AG20443 (cell line): ENCODE results near the gene CFAP410.
"Not testable (repeated sequence)": the region's sequence is repeated elsewhere in the genome, so short reads cannot be mapped to it uniquely, and the experiment has no call there.

Experiments used
- DNase-seq: peaks from one replicate; pipeline ENCODE4 v3.0.0; 2012; ENCODE audit warnings: low spot score, mixed read lengths

The CFAP410 gene

DNA sequence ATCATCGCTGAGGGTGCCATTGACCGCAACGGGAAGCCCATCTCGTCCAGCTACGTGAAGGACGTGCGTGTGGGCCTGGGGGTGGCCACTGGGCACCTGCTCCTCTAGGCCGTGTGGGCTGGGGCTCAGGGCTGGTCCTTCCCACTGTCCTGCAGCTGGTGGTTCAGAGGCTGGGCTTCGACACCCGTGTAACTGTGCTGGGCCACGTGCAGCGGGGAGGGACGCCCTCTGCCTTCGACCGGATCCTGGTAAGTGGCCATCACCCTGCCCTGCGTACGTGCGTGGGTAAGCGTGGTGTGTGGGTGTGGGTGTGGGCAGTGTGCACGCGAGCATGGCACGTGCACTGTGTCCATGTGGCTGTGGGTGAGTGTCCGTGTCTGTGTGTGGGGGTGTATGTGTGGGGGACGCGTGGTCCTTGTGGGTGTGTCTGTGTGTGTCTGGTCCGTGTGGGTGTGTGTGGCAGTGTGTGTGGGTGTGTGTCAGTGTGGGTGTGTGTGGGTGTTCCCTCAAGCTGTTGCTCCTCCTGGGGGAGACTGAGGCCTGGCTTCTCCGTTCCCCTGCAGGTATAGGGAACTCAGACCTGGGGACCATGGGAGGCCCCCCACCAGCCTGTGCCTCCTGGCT lies 22.8 kb downstream of the CFAP410 start:
- DNase-seq, result no peak

DNA sequence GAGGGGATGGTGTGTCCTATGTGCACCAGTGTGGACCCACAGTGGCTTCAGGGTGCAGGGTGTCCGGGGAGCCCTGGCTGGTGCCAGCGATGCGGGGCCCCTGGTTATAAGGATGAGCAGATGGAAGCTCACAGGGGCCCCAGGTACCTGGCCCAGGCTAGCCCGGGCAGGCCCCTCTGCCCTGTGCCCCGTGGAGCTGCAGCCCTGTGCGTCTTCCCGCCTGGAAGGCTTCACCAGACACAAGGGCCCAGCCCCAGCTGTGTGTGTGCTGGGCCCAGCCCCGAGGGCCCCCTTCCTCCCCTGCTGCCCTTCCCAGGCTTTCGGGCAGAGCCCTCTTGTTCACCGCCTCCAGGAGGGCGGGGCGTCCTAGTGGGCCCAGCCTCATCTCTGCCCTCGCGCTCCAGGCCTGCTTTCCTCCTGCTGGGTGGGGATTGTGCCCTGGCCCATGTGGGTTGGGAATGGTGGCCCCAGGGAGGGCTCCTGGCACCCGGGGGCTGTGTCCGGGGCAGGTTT lies 23.4 kb downstream of the CFAP410 start:
- DNase-seq, result no peak

DNA sequence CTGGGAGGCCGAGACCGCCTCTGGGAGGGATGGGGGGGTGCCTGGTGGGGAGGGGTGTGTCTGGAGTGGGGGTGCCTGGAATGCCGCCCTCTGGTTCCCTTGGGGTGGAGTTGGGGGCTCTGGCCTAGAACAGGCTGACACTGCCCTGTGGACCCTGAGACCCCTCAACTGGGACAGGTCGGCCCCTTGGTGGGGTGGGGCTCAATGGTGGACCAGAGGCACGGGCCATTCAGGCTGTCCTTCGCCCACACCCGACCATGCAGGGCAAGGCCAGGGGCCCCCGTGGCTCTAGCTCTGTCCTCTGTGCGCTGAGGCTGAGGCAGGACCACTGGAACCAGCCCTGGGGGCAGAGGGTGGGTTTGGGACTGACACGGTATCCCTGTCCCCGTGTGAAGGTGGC lies 24.6 kb downstream of the CFAP410 start:
- no peak for DNase-seq

DNA sequence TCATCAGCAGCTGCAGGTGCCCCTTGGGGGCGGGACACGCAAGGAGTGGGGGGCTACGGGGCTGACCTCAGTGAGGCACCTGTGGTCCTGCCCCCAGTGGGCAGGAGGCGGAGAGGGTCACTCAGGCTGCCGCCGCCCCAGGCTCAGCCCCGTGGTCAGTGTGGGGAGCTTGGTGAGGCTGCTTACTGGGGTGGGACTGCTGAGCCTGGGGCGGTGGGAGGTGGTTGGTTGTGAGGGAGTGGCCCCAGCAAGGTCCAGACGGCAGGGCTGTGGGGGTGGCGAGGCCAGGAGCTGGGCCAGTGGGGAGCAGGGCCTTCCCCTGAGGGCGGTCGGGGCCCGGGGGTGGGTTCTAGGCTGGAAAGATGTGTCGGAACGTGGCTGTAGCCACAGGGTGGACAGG lies 25.1 kb downstream of the CFAP410 start:
- DNase-seq, result no peak

DNA sequence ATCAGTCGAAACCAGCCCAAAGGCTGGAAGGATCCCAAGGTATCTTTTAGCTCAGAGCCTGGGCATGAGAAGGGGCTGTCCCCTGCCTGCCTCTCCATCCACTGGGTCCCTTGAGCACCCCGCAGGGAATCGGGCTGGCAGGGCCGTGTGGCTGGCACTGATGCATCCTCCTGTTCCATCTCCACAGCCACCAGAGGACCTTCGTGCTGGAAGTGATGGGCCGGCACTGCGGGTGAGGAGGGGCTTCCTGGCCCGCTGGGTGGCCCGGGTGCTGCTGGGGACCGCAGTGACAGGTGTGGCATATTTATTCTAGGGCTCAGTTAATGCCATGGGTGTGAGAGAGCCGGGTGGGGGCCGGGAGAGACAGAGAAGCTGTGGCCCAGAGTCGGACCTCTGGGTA lies 25.7 kb downstream of the CFAP410 start:
- DNase-seq, result no peak

DNA sequence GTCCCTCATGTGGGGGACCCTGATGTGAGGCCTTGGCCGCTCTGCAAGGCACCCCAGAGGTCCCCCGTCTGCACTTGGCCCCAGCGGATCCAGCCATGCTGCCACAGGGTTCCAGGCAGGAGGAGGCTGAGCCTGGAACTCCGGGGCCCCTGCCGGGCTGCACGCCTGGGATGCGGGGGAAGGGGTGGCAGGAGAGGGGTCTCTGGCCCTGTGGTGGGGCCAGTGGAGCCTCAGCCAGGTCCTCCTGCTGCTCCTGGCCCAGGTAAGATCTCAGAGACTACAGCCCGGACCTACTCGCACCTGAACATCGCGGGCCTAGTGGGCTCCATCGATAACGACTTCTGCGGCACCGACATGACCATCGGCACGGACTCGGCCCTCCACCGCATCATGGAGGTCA lies 26.5 kb downstream of the CFAP410 start:
- no peak for DNase-seq

DNA sequence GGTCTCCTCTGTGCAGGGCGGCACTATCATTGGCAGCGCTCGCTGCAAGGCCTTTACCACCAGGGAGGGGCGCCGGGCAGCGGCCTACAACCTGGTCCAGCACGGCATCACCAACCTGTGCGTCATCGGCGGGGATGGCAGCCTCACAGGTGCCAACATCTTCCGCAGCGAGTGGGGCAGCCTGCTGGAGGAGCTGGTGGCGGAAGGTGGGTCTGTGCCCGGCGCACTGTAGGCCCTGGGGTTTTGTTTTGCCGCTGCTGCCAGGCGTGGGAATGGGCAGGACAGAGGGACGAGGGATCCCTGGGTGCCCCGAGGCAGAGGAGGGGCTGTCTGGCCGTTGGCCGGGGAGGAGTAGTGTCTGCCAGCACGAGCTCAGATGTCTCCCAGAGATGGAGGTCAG lies 27.1 kb downstream of the CFAP410 start:
- no peak for DNase-seq

DNA sequence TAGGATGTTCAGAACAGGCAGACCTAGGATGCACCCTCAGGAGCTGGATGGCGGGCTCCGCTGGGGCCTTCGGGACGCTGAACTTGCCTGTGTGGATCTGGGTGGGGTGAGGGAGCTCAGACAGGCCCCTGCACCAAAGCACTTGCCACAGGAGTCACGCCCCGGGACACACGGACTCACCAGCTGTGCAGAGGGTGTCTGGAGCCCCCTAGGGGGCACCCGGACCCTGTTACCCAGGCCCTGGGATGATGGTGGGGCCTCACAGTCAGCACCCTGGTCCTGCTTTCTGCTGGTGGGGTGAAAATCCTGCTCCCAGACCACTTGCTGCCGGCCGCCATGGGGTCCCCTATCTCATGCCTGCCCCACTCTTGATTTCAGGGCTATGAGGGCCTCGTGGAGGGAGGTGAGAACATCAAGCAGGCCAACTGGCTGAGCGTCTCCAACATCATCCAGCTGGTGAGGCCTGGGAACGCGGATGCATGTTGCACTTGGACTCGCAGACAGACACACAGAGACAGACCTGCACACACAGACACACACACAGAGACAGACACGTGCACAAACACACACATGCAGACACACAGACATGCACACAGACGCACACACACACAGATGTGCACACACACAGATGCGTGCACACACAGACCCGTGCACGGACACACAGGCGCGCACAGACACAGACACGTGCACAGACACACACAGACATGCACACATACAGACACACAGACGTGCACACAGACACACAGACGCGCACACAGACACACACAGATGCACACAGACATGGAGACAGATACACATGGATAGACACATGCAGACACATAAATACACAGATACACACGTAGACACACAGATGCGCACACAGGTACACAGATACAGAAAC lies 28.3 kb downstream of the CFAP410 start:
- no peak for DNase-seq

DNA sequence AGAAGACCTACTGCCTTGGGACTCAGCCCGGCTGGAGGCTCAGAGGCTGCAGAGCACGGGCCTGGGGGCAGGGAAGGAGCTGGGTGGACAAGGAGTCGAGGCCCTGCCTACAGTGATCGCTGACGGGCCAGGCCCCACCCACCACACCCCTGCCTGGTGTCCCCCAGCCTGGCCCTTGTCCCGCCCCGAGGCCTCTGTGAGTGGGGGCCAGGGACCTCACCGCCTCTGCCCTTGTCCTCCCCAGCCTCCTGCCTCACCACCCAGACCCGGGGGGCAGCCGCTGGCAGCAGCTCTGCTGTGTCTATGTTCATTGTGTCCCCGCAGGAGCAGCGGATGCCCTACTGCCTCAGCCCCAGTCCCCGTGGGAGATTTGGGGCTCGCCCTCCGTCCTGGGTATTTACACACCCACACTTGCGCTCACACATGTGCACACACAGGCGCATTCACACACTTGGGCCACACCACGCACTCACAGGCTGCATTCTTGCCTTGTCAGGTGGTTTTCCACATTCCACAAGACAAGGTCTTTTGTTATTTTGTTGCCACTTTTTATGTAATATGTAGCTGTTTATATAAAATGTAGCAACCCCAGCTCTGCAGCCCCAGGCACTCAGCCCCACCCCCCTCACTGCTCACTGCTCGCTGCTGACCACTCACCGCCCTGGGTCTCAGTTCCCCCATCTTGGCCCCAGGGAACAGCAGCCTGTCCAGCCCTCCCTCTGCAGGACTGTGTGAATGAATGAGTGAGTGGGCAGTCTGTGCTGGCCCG lies 32.1 kb downstream of the CFAP410 start:
- no peak for DNase-seq

DNA sequence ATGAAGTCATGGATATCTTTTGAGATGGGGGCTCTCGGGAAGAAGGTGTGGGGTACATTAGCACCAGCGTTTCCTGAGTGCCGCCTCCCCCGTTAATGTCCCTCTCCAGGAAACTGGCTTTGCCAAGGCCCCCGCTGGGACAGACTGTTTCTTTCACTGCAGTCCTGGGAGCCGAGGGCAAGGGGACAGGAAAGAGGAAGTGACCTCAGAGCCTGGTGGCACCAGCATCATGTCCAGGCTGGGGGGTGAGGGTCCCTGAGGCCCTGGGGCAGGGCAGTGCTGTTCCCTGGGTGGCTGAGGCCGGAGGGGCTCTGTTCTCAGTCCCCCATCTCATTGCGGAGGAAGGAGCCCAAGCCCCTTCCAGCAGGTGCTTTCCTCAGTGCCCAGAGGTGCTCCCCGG lies 33.5 kb downstream of the CFAP410 start:
- no peak for DNase-seq

DNA sequence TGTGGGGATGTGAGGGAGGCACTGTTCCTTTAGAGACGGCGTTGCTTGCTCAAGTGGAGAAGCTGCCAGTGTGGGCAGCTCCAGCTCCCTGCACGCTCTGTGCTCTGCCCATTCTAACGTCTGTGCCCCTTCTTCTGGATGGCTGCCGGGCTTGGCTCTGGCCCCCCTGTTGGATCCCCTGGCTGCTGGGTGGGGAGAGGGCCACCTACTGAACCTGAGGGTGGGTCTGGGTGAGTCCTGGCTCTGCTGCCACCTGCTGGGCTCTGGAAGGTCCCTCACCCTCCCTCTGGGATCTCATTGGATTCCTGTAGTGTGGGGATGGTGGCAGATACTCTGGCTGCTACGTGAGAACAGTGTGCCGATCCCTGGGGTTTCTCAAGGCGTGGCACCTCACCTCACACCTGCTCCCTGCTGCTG lies 34.3 kb downstream of the CFAP410 start:
- peak; percentile 67 for DNase-seq

DNA sequence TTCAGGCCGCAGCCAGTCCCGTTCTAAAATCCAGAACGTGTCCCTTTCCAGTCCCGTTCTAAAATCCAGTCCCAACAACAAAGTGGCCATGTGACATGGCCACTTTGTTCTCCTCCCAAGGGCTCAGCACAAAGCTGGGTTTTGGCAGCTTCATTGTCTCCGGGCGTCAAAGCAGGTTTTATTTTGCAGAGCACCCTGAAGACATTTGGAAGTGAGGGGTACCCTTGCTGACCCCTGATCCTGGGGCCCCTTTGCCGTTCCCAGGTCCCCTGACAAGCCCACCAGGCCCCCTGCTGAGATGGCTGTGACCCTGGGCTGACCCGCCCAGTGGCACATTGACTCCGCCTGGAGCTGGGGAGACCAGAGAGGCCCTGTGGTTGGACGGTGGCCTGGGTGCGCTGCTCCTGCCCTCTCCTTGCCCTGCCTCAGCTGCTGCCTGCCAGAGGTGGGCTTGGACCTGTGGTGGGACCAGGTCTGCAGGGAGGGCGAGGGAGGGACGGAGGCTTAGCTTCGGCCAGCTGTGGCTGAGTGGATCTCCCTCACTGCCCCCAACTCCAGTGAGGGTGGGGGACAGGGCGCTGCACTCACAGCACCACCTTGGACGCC lies 35.1 kb downstream of the CFAP410 start:
- DNase-seq, result no peak

DNA sequence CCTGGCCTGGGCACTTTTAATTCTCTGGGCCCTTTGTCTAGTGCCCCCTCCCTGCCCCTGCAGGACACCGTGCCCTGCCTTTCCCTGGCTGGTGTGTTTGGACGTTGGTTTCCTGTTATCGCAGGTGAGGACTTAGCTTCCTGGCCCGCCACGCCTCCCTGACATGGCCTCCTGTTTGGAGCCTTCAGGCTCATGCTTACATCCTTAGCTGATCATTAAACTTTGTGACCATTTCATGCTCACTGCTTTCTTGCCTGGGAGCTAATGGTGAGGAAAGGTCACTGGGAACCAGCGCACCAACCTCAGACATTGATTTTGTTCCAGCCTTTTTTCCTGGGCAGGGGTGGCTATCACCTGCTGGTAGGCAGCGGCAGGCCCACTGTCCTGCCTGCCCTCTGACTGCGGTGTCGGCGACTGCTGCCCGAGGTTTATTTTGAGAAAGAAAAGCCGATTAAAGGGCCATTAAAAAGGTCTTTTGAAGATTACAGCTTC lies 35.7 kb downstream of the CFAP410 start:
- no peak for DNase-seq

DNA sequence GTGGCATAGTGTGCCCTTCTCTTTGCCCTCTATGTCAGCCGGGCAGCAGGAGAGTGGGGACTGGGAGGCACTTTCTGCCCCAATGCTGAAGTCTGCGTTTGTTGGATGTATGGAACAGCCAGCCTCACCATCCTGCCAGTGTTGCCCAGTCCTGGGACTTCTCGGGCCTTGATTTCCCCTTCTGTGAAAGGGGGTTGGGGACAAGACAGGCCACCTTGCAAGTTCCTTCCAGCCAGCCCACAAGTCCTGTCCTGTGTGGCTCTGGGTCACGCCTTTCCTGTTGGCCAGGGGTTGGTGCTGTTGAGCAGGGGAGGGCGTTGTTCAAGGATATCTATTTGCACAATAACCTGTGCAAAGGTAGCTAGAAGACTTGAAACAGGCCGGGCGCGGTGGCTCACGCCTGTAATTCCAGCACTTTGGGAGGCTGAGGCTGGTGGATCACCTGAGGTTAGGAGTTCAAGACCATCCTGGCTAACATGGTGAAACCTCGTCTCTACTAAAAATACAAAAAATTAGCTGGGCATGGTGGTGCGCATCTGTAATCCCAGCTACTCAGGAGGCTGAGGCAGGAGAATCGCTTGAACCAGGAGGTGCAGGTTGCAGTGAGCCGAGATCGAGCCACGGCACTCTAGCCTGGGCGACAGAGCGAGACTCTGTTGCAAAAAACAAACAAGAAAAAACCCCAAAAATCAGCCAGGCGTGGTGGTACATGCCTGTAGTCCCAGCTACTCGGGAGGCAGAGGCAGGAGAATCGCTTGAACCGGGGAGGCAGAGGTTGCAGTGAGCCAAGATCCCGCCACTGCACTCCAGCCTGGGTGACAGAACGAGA lies 36.4 kb downstream of the CFAP410 start:
- not testable (repeated sequence) for DNase-seq

DNA sequence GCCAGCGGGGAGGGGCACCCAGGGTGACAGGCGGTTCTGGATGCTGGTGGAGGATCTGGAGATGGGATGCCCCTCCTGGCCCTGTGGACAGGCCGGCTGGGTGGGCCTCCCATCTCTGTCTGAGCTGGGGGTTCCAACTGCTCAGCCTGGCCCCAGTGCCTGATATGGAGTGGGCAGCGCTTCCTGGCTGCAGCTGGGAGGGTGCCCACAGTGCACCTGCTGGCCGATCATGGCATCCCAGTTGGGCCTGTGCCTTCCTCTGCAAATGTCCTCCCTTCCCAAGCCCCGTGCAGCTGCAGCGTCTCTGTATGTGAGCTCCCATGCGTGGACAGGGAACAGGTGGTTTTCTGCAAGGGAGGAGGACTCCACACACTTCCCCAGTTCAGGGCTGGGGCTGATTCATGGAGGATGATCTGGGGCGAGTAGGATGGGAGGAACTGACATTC lies 37.2 kb downstream of the CFAP410 start:
- no peak for DNase-seq

DNA sequence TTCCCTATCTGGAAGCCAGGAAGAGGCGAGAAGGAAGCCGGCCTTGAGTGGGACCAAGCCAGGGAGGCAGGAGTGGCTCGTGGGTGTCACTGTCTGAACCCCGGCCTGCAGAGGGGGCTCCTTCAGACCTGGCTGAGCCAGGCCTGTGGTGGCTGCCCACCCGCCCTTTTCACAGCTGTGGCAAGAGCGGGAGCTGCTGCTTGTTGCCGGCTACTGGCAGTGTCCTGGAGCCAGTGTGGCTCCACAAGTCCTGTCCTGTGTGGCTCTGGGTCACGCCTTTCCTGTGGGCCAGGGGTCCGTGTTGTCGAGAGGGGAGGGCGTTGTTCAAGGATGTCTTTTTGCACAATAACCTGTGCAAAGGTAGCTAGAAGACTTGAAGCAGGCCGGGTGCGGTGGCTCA lies 38.0 kb downstream of the CFAP410 start:
- no peak for DNase-seq

DNA sequence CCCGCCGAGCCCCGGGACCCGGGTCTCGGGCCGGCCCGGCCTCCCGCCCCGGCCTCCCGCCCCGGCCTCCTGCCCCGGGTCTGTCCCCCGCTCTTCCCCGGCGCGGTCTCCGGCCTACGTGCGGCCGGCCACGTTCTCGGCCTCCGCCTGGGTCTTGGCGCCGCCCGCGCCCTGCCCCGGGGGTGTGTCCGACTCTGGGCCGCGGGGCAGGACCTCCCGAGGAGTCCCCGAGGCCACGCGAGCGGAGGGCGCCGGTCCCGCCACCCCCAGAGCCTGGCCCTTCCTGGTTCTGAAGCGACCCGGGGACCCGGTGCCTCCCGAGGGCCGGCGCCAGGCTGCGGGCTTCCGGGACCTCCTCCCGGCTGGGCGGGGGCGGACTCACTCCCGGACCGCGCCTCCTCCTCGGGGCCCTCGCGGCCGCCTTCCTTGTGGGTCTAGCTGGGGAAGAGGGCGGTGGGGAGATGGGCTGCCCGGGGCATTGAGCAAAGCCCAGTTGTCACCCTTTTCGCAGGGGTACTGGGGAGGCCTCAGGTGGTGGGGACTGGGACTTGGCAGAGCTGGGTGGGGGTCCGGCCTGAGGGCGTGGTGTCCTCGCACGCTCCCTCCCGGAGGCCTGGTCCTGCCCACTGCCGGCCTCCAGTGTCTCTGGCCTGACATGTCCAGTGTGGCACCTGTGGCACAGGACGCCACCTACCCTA lies 38.8 kb downstream of the CFAP410 start:
- DNase-seq, result peak; percentile 92

DNA sequence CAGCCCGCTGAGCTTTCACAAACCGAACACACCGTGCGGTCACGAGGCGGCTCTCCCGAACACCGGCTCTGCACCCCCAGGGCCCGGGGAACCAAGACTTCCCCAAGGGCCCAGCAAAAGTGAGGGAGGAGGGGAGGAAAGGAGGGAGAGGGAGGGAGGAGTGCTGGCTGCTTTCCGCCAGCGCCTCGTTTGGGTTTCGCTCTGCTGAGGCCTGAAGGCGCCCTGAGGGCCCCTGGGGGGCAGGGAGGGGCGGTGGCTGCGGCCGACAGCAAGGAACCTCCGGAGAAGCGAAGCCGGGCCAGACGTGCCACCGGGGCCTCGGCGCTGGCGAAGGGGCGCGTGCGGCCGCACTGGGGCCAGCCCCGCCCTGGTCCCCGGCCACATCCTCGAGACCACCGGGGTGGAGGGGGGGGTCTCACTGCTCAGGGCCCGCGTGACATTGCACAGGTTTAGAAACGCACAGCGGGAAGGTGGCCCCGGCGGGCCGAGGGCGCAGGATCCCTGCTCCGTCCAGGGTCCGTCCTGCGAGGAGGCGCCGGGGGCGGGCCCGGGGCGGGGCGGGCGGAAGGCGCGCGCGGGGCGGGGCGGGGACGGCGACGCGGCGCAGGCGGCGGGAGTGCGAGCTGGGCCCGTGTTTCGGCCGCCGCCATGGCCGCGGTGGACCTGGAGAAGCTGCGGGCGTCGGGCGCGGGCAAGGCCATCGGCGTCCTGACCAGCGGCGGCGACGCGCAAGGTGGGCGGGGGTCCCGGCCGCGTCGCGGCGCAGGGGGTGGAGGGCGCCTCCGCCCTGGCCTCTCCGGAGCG lies 39.5 kb downstream of the CFAP410 start, which contains the start of gene PFKL:
TSS of gene PFKL (plus strand) at position 596 of the 804 bp plus-strand sequence. CDS start at position 649, 53 bp downstream.
- peak; percentile 96 for DNase-seq

DNA sequence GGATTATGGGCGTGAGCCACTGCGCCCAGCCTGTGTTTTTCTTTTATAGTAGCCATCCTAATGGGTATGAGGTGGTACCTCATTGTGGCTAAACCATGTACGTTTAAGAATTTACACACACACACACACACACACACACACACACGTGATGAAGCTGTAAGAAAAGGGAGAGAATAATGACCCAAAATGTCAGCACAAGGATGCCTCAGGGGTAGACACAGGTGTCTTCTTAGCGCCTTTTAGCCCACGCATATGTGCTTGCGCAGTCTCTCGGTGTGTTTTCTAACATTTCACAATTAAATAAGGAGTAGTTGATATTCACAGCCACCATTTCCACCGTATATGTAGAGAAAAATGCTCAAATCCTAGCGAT lies 40.1 kb downstream of the CFAP410 start:
- no peak for DNase-seq
